Fibroblast of villous mesenchyme (primary cell): ENCODE measurements around the gene WSB1. TPM values are rescaled to one million over a fixed set of nuclear protein-coding genes. Genes with fewer than 3 reads are reported as not detected.

Experiments
- DNase-seq: peaks from one replicate; pipeline ENCODE4 v3.0.0-alpha.2; 2010; ENCODE audit warnings: low read depth
- H3K4me3 ChIP-seq: 2 replicates; pipeline ENCODE4 v1.5.1; 2011; ENCODE audit warnings: low read depth, mild to moderate bottlenecking, low read length
- CTCF ChIP-seq: IDR thresholded peaks from 2 replicates; pipeline ENCODE4 v1.5.1; 2012; ENCODE audit warnings: low read depth, mild to moderate bottlenecking, low read length; ENCODE audit not compliant: insufficient read depth
- total RNA-seq: library from RNA; depleted of rRNA; stranded (reverse); fragments of >200 nt; gene quantifications from 2 replicates; pipeline ENCODE4 v1.2.3, GENCODE V29; 2012

Gene WSB1
- total RNA-seq, 1 donor, result 135 TPM

GRCh38 chr17:27315322-27315721 lies 21.4 kb downstream of the WSB1 start:
- peak; percentile 88 for DNase-seq
- no peak for TF ChIP-seq CTCF
- H3K4me3 ChIP-seq, result no peak overlapping the region

GRCh38 chr17:27315796-27316465 lies 22.0 kb downstream of the WSB1 start:
- DNase-seq, result no peak
- no peak overlapping the region for H3K4me3 ChIP-seq
- no peak for TF ChIP-seq CTCF

DNA sequence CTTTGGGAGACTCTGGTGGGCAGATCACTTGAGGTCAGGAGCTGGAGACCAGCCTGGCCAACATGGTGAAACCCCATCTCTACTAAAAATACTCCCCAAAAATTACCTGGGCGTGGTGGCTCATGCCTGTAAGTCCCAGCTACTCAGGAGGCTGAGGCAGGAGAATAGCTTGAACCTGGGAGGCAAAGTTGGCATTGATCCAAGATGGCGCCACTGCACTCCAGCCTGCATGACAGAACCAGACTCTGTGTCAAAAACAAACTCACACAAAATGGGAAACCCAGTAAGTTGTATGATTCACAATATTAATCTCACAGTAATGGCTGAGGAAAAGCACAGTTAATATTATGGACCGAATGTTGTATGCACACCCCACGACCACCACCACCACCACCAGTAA lies 24.3 kb downstream of the WSB1 start:
- no peak for TF ChIP-seq CTCF
- H3K4me3 ChIP-seq, result no peak overlapping the region

GRCh38 chr17:27318633-27319032 lies 24.7 kb downstream of the WSB1 start:
- no peak for TF ChIP-seq CTCF
- no peak overlapping the region for H3K4me3 ChIP-seq
- no peak for DNase-seq

More for the DNA sequence above, 24.3 kb downstream of the WSB1 start:
- DNase-seq, result no peak

DNA sequence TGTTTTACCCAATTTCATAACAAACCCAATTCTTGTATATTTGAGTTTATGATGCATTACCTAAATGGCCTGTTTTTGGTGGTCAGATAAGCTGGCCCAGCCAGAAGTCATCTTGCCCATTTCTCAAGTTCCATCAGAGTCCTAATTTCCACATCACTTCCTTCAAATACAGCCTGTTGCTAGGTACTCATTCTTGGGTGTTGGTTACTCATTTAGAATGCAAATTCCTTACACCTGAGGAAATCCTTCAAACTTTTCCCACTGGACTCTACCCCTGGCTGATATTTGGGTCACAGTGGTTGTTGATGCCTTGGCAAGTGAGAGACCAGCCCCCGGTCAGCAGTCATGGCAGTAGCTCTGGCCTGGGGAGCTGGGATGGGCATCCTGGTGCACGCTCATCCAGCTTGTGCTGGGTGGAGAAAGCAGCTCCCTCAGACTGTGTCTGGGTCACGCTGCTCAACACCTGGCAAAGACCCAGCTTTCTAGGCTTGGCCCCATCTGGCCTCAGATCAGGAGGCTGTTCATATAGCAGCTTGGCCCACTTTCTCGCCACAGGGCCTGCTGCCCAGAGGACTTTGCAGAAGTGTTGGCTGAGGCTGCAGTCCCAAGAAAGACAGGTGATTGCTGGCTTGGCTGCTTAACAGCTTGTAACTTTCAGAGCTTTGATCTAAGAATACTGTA lies 25.8 kb downstream of the WSB1 start:
- no peak for TF ChIP-seq CTCF
- H3K4me3 ChIP-seq, result no peak overlapping the region
- DNase-seq, result peak; percentile 73

- DNase-seq, result no peak
- no peak for TF ChIP-seq CTCF
- H3K4me3 ChIP-seq, result no peak overlapping the region
These were observed 26.3 kb downstream of the WSB1 start for GRCh38 chr17:27320222-27320560.

GRCh38 chr17:27321372-27321771 lies 27.5 kb downstream of the WSB1 start:
- no peak overlapping the region for H3K4me3 ChIP-seq
- TF ChIP-seq CTCF, result no peak
- DNase-seq, result no peak
